GM12891 (cell line): ENCODE measurements around the gene DHTKD1.

Source experiments
- POLR2A ChIP-seq: IDR thresholded peaks from 2 replicates; pipeline ENCODE4 v1.6.1; 2011; ENCODE audit warnings: low read depth, low read length, control low read depth
- POLR2AphosphoS5 ChIP-seq: IDR thresholded peaks from 2 replicates; pipeline ENCODE4 v1.6.1; 2011; ENCODE audit warnings: low read depth, low read length, control low read depth

DNA sequence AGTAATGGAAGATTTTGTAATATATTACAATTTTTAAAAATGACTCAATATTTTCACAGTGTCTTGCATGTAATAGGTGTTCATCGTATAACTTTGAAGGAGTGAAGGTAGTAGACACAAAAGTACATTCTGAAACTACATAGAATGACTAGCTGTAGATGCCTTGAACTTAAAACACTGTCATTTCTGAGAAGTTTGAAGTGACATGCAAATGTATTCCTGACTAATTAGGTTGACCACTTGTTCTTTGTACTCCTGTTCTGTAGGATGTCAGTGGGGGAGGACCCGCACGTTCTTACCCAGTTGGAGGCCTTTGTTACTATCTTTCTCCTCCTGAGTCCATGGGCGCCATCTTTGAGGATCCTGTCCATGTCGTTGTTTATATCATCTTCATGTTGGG lies 91.9 kb downstream of the DHTKD1 start:
- TF ChIP-seq POLR2A (no peak), POLR2AphosphoS5 (no peak)
